HEK293 (cell line): ENCODE measurements around the gene SHOC2.

ENCODE experiments used
- REST ChIP-seq: fragments of 450-650 bp; formaldehyde crosslinking; IDR thresholded peaks from 2 replicates; pipeline ENCODE4 v1.5.1; 2016; ENCODE audit warnings: missing biosample characterization, missing genetic modification characterization
- SETDB1 ChIP-seq: IDR thresholded peaks from one replicate; pipeline ENCODE4 v1.6.1; 2017; ENCODE audit warnings: mild to moderate bottlenecking, low read length, moderate library complexity, mixed read lengths; ENCODE audit not compliant: insufficient read length
- YY1 ChIP-seq: fragments of 450-650 bp; formaldehyde crosslinking; IDR thresholded peaks from 2 replicates; pipeline ENCODE4 v1.5.1; 2018; ENCODE audit warnings: missing biosample characterization, missing genetic modification characterization
- ZBTB49 ChIP-seq: fragments of 450-650 bp; formaldehyde crosslinking; IDR thresholded peaks from 2 replicates; pipeline ENCODE4 v1.5.1; 2016; ENCODE audit warnings: missing biosample characterization, missing genetic modification characterization, low read depth
- ZNF16 ChIP-seq: fragments of 450-650 bp; formaldehyde crosslinking; IDR thresholded peaks from 2 replicates; pipeline ENCODE4 v1.5.1; 2016; ENCODE audit warnings: low read depth, missing biosample characterization, missing genetic modification characterization
- ZNF184 ChIP-seq: fragments of 450-650 bp; IDR thresholded peaks from 2 replicates; pipeline ENCODE4 v1.5.1; 2018; ENCODE audit warnings: missing biosample characterization, mild to moderate bottlenecking, missing genetic modification characterization
- ZNF426 ChIP-seq: fragments of 450-650 bp; formaldehyde crosslinking; IDR thresholded peaks from 2 replicates; pipeline ENCODE4 v1.5.1; 2017; ENCODE audit warnings: missing biosample characterization, missing genetic modification characterization, mild to moderate bottlenecking, inconsistent platforms, moderate library complexity
- TF ChIP-seq, protein P1 (sequence below): fragments of 450-650 bp; formaldehyde crosslinking; IDR thresholded peaks from 2 replicates; pipeline ENCODE4 v1.5.1; 2016; ENCODE audit warnings: missing biosample characterization, missing genetic modification characterization
- TF ChIP-seq, protein P2 (sequence below): fragments of 450-650 bp; formaldehyde crosslinking; IDR thresholded peaks from 2 replicates; pipeline ENCODE4 v1.5.1; 2016; ENCODE audit warnings: missing biosample characterization, missing genetic modification characterization

GRCh38 chr10:110893559-110894179 lies 25.7 kb upstream of the SHOC2 start:
- TF ChIP-seq ZBTB49 (tag by site-specific recombination) (no peak), REST (tag by site-specific recombination) (no peak), YY1 (tag by site-specific recombination) (no peak), ZNF16 (no peak), ZNF426 (tag by site-specific recombination) (no peak), ZNF184 (tag by site-specific recombination) (no peak), SETDB1 (no peak)
- TF ChIP-seq, protein P1, sequence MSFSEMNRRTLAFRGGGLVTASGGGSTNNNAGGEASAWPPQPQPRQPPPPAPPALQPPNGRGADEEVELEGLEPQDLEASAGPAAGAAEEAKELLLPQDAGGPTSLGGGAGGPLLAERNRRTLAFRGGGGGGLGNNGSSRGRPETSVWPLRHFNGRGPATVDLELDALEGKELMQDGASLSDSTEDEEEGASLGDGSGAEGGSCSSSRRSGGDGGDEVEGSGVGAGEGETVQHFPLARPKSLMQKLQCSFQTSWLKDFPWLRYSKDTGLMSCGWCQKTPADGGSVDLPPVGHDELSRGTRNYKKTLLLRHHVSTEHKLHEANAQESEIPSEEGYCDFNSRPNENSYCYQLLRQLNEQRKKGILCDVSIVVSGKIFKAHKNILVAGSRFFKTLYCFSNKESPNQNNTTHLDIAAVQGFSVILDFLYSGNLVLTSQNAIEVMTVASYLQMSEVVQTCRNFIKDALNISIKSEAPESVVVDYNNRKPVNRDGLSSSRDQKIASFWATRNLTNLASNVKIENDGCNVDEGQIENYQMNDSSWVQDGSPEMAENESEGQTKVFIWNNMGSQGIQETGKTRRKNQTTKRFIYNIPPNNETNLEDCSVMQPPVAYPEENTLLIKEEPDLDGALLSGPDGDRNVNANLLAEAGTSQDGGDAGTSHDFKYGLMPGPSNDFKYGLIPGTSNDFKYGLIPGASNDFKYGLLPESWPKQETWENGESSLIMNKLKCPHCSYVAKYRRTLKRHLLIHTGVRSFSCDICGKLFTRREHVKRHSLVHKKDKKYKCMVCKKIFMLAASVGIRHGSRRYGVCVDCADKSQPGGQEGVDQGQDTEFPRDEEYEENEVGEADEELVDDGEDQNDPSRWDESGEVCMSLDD (tag by site-specific recombination) = no peak
- TF ChIP-seq, protein P2, sequence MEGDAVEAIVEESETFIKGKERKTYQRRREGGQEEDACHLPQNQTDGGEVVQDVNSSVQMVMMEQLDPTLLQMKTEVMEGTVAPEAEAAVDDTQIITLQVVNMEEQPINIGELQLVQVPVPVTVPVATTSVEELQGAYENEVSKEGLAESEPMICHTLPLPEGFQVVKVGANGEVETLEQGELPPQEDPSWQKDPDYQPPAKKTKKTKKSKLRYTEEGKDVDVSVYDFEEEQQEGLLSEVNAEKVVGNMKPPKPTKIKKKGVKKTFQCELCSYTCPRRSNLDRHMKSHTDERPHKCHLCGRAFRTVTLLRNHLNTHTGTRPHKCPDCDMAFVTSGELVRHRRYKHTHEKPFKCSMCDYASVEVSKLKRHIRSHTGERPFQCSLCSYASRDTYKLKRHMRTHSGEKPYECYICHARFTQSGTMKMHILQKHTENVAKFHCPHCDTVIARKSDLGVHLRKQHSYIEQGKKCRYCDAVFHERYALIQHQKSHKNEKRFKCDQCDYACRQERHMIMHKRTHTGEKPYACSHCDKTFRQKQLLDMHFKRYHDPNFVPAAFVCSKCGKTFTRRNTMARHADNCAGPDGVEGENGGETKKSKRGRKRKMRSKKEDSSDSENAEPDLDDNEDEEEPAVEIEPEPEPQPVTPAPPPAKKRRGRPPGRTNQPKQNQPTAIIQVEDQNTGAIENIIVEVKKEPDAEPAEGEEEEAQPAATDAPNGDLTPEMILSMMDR (tag by site-specific recombination) = no peak
